RWPE1 (cell line): Measurements from ENCODE around the gene SYT2.
"Not testable (repeated sequence)": the region's sequence is repeated elsewhere in the genome, so short reads cannot be mapped to it uniquely, and the experiment has no call there.

Experiments
- CTCF ChIA-PET: fragments of 350-600 bp; sonication (Branson Sonifier 250); formaldehyde crosslinking; extraction: SDS; loops from one replicate; lab custom pipeline; 2021; lab: Yijun Ruan, JAX
- POLR2A ChIA-PET: fragments of 400-600 bp; formaldehyde crosslinking; extraction: SDS; loops from one replicate; lab custom pipeline; 2020; ENCODE audit warnings: antibody characterized with exemption; ENCODE audit not compliant: low non-redundant PET; lab: Yijun Ruan, JAX
- DNase-seq: peaks from one replicate; pipeline ENCODE4 v3.0.0; 2012; ENCODE audit warnings: low spot score
- H3K27ac ChIP-seq: fragments of 450-650 bp; 2 replicates; pipeline ENCODE4 v1.5.1; 2017
- CTCF ChIP-seq: fragments of 450-650 bp; conservative IDR thresholded peaks from 2 replicates; pipeline ENCODE4 v1.5.1; 2017; ENCODE audit warnings: low read depth, mild to moderate bottlenecking

SYT2 gene

DNA sequence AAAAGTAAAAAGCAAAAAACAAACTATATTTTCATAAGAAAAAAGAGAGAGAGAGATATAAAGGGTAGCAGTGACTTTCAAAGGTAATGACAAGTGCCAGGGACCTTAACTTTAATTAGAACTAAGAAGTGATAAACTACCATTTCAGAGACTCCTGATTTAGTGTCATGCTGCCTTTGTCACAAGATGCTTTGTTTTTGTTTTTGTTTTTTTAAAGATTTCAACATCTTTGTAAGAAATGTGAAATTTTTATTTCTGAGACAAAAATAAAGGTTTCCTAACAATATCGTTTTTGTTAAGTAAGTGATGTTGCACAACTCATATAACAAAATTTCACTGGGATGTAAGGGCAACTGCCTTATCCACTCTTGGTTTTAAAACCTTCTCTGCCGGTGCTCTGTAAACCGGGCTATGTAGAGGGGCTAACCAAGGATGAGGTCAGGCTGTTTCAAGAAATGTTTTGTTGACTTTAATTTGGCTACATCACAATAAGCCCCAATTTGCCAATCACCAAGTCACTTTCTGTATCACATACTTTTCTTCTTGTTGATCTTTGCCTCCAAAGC is 35.2 kb upstream of the SYT2 start:
- H3K27ac ChIP-seq, result no peak overlapping the region
- CTCF ChIA-PET, result interaction anchor here (0.6 kb wide), 1 partner anchor 95 kb away, joined by 5 read pairs; no protein-coding TSS in a partner anchor
- no peak for DNase-seq
- no peak for TF ChIP-seq CTCF
- POLR2A ChIA-PET, result no interaction called here

DNA sequence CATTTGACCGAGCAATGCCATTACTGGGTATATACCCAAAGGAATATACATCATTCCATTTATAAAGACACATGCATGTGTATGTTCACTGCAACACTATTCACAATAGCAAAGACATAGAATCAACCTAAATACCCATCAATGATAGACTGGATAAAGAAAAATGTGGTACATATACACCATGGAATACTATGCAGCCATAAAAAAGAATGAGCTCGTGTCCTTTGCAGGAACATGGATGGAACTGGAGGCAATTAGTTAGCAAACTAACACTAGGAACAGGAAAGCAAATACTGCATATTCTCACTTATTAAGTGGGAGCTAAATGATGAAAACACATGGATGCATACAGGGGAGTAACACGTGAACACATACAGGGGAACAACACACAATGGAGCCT is 34.5 kb upstream of the SYT2 start:
- CTCF ChIA-PET, H3K27ac ChIP-seq, POLR2A ChIA-PET, DNase-seq: not testable (repeated sequence)

DNA sequence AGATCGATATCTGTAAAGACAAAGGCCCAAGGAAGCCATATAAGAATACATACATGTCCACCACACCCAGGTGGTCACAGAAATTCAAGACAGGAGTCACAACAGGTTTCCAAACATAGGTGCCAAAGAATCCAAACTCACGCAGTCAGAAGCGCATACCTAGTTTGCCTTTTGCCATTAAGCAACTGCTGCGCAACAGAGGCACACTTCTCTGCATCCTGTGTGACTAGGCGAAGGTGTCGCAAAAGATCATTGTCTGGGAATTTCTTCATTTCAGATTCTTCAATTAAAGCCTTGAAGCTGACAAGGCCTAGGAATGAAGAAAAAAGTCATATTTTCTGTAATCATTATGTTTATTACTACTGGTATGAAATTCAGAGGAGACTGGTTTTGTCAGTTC is 32.2 kb upstream of the SYT2 start:
- DNase-seq, result no peak
- H3K27ac ChIP-seq, result no peak overlapping the region
- CTCF ChIA-PET, result interaction anchor here (1.1 to 1.7 kb wide), 3 partner anchors 8 to 558 kb away, joined by 3 to 11 read pairs (median 3); no protein-coding TSS in a partner anchor
- POLR2A ChIA-PET, result no interaction called here
- TF ChIP-seq CTCF, result no peak

- no peak overlapping the region for H3K27ac ChIP-seq
- DNase-seq, result no peak
- ChIA-PET CTCF (interaction anchor here (0.6 kb wide), 2 partner anchors 266 to 519 kb away, joined by 3 read pairs; no protein-coding TSS in a partner anchor), POLR2A (no interaction called here)
- no peak for TF ChIP-seq CTCF
Observed at GRCh38 chr1:202733251-202733650, 23.0 kb upstream of the SYT2 start.

- TF ChIP-seq CTCF, result no peak
- no peak for DNase-seq
- ChIA-PET POLR2A (no interaction called here), CTCF (interaction anchor here (0.6 to 2.2 kb wide), 5 partner anchors 9 to 270 kb away, joined by 3 to 10 read pairs (median 3); no protein-coding TSS in a partner anchor)
- no peak overlapping the region for H3K27ac ChIP-seq
Observed at GRCh38 chr1:202728951-202729350, 18.7 kb upstream of the SYT2 start.

- ChIA-PET CTCF (interaction anchor here (0.6 to 1.4 kb wide), 4 partner anchors 16 to 532 kb away, joined by 3 to 4 read pairs (median 3); no protein-coding TSS in a partner anchor), POLR2A (interaction anchor here (0.6 kb wide), 1 partner anchor 94 kb away, joined by 5 read pairs; no protein-coding TSS in a partner anchor)
- TF ChIP-seq CTCF, result no peak
- no peak overlapping the region for H3K27ac ChIP-seq
- no peak for DNase-seq
Observed at GRCh38 chr1:202725526-202725925, 15.3 kb upstream of the SYT2 start.

DNA sequence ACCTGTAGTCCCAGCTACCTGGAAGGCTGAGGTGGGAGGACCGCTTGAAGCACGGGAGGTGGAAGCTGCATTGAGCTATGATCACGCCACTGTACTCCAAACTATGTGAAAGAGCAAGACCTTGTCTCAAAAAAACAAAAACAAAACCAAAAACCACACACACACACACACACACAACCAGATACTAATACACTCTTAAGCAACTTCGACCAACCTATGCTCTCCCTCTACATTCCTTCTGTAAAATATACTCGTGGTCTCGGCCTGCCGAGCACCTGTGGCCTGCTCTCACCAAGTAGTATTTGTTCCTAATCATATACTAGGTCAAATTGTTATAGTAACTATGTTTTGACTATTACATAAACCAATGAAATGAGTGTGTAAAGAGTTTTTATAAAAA is 13.5 kb upstream of the SYT2 start:
- no peak overlapping the region for H3K27ac ChIP-seq
- CTCF ChIA-PET, result interaction anchor here (1.0 kb wide), 1 partner anchor 26 kb away, joined by 3 read pairs; no protein-coding TSS in a partner anchor
- no peak for DNase-seq
- TF ChIP-seq CTCF, result no peak
- POLR2A ChIA-PET, result no interaction called here

DNA sequence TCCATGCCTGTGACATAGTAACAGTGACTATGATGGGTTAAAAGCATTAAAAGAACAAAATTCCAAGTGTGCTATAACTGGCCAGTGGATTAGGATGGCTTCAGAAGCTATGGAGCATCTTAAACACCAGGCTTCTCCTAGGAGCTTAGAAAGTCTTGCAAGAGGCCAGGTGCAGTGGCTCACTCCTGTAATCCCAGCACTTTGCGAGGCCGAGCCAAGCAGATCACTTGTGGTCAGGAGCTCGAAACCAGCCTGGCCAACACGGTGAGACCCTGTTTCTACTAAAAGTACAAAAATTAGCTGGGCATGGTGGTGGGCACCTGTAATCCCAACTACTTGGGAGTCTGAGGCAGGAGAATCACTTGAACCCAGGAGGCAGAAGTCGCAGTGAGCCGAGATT is 12.8 kb upstream of the SYT2 start:
- DNase-seq, POLR2A ChIA-PET, H3K27ac ChIP-seq: not testable (repeated sequence)
- CTCF ChIA-PET, result interaction anchor here (0.7 to 1.0 kb wide), 2 partner anchors 27 to 566 kb away, joined by 3 to 4 read pairs; no protein-coding TSS in a partner anchor
